K562 (cell line): ENCODE measurements around the gene ROBO1. TPM values are rescaled to one million over a fixed set of nuclear protein-coding genes. Genes with fewer than 3 reads are reported as not detected.

Experiments used
- ATAC-seq: fragments of 200-7000 bp; cut with Tn5 transposase; 3 replicates; pipeline ENCODE4 v1.9.1; 2020; ENCODE audit warnings: moderate library complexity
- BruUV-seq: library from RNA; stranded (reverse); fragments of 400-500 nt; replicated peaks from 2 replicates; lab custom pipeline; 2021; lab: Mats Ljungman, UMichigan
- CTCF ChIA-PET: fragments of 300-600 bp; formaldehyde crosslinking; extraction: SDS; loops from one replicate; lab custom pipeline; 2021; ENCODE audit warnings: low intra/inter-chr PET ratio; lab: Yijun Ruan, JAX
- POLR2A ChIA-PET: fragments of 300-600, 350-650 bp; sonication (Branson Sonifier 250); formaldehyde crosslinking; extraction: SDS; loops from one replicate; lab custom pipeline; 2021; ENCODE audit warnings: antibody characterized with exemption, inconsistent platforms; lab: Yijun Ruan, JAX
- DNase-seq, 4 experiments: peaks; one replicate each; pipeline versions ENCODE4 v3.0.0 to v3.0.0-alpha.2; 2011 to 2018; ENCODE audit warnings: low spot score in 3 of 4, mixed read lengths in 3 of 4; ENCODE audit errors: extremely low read depth in 1 of 4
- FAIRE-seq: peaks from 2 replicates; lab custom pipeline; 2011; peaks lifted over from hg19 to GRCh38; lab: Jason Lieb, UNC
- H2AFZ ChIP-seq: 2 replicates; pipeline ENCODE4 v1.6.0; 2011; ENCODE audit warnings: low read depth, low read length, control low read depth, inconsistent platforms
- H3K27ac ChIP-seq: fragments of 200-600 bp; 3 replicates; pipeline ENCODE4 v1.8.0; 2011; ENCODE audit warnings: low read depth, mild to moderate bottlenecking, control low read depth, inconsistent platforms, low read length, moderate library complexity, mixed read lengths; ENCODE audit errors: extremely low read depth
- H3K27me3 ChIP-seq, 2 experiments: fragments of 300-600 bp in 1 of 2; 2 replicates in 1 of 2; 3 replicates in 1 of 2; pipeline versions ENCODE4 v1.6.0 to v1.8.0; 2011; ENCODE audit warnings: inconsistent platforms in 2 of 2, low read length in 2 of 2, mild to moderate bottlenecking in 1 of 2, mixed read lengths in 1 of 2, moderate library complexity in 1 of 2; ENCODE audit not compliant: control insufficient read depth in 2 of 2, insufficient read depth in 2 of 2
- H3K36me3 ChIP-seq: fragments of 300-600 bp; 3 replicates; pipeline ENCODE4 v1.8.0; 2011; ENCODE audit warnings: mild to moderate bottlenecking, low read length, inconsistent platforms; ENCODE audit not compliant: control insufficient read depth, insufficient read depth
- H3K4me1 ChIP-seq, 2 experiments: fragments of 200-600 bp in 1 of 2; replicated peaks in 1 of 2; 2 replicates in 1 of 2; 3 replicates in 1 of 2; pipeline versions ENCODE4 v1.5.1 to v1.8.0; 2011; ENCODE audit warnings: inconsistent platforms in 2 of 2, low read length in 2 of 2, mild to moderate bottlenecking in 1 of 2, mixed read lengths in 1 of 2, moderate library complexity in 1 of 2; ENCODE audit not compliant: control insufficient read depth in 2 of 2, insufficient read depth in 2 of 2
- H3K4me2 ChIP-seq: 2 replicates; pipeline ENCODE4 v1.6.1; 2011; ENCODE audit warnings: low read length, control low read depth, inconsistent platforms, mixed read lengths; ENCODE audit not compliant: insufficient read depth
- H3K4me3 ChIP-seq: fragments of 200-600 bp; sonication (generic), shearing (Covaris generic); 2 replicates; pipeline ENCODE4 v1.5.1; 2016; ENCODE audit warnings: control low read depth, inconsistent platforms
- H3K79me2 ChIP-seq: fragments of 200-600 bp; 3 replicates; pipeline ENCODE4 v1.8.0; 2011; ENCODE audit warnings: low read length, inconsistent platforms; ENCODE audit not compliant: control insufficient read depth, insufficient read depth
- H3K9ac ChIP-seq, 2 experiments: 2 replicates each; pipeline versions ENCODE4 v1.6.0 to v1.6.1; 2011; ENCODE audit warnings: low read depth in 2 of 2, low read length in 2 of 2, control low read depth in 1 of 2, inconsistent platforms in 1 of 2, mild to moderate bottlenecking in 1 of 2, mixed read lengths in 1 of 2; ENCODE audit not compliant: insufficient read depth in 1 of 2
- H3K9me1 ChIP-seq: one replicate; pipeline ENCODE4 v1.6.0; 2011; ENCODE audit warnings: inconsistent platforms, mild to moderate bottlenecking, low read length, moderate library complexity; ENCODE audit not compliant: control insufficient read depth, insufficient read depth
- H3K9me3 ChIP-seq: replicated peaks from 2 replicates; pipeline ENCODE4 v1.5.1; 2011; ENCODE audit warnings: low read depth, low read length, inconsistent platforms; ENCODE audit not compliant: control insufficient read depth, insufficient read depth
- H4K20me1 ChIP-seq: replicated peaks from 2 replicates; pipeline ENCODE4 v1.6.1; 2011; ENCODE audit warnings: low read length, inconsistent platforms, mixed read lengths; ENCODE audit not compliant: control insufficient read depth, insufficient read depth
- ATF1 ChIP-seq, 2 experiments: fragments of 450-650 bp in 1 of 2; IDR thresholded peaks; 2 replicates each; pipeline ENCODE4 v1.6.1; 2016; ENCODE audit warnings: missing compliant biosample characterization in 1 of 2, missing genetic modification characterization in 1 of 2
- BCL6 ChIP-seq: fragments of 250-450 bp; sonication (Bioruptor Pico); IDR thresholded peaks from 2 replicates; pipeline ENCODE4 v1.4.0; 2020
- ESRRB ChIP-seq: fragments of 250-450 bp; sonication (Bioruptor Pico); IDR thresholded peaks from 2 replicates; pipeline ENCODE4 v1.5.0; 2020; ENCODE audit warnings: mild to moderate bottlenecking, moderate library complexity, borderline replicate concordance
- MBD2 ChIP-seq: sonication (generic); IDR thresholded peaks from 2 replicates; pipeline ENCODE4 v1.6.1; 2016; ENCODE audit warnings: low read depth, borderline replicate concordance
- ZNF133 ChIP-seq: fragments of 250-450 bp; sonication (Bioruptor Pico); IDR thresholded peaks from 2 replicates; pipeline ENCODE4 v1.4.0; 2020; ENCODE audit warnings: mild to moderate bottlenecking
- WGBS: fragments of 100-300 bp; shearing (Covaris generic); methylation state at CpG from one replicate; pipeline ENCODE4 v1.1.6; 2016; ENCODE audit warnings: low coverage, mixed read lengths; ENCODE audit not compliant: insufficient coverage; ENCODE audit errors: missing lambda C conversion rate; 5-methylcytosine and 5-hydroxymethylcytosine counted together
- in situ Hi-C: fragments of 300-500 bp; cut with MboI; formaldehyde crosslinking; loops from 4 replicates; pipeline ENCODE4 v1.15.0; 2018; ENCODE audit warnings: inconsistent platforms, mixed read lengths
- intact Hi-C: fragments of 100-400 bp; cut with micrococcal nuclease; formaldehyde crosslinking; loops from 2 replicates; pipeline ENCODE4 v1.14.2; 2022
- polyA plus RNA-seq, 8 experiments: library from polyadenylated mRNA; depleted of rRNA in 4 of 8; stranded (reverse) in 5 of 8; unstranded in 3 of 8; fragments of >200 nt; fragmentation: Nextera tagmentation in 2 of 8; fragmentation: Illumina TruSeq in 1 of 8; extraction: Ambion mirVana in 2 of 8; extraction: Trizol in 1 of 8; gene quantifications; 2 replicates each; pipeline versions ENCODE4 v1.2.1 to v1.2.3, GENCODE V29; 2011 to 2014; ENCODE audit warnings: inconsistent platforms in 1 of 8, missing spikeins in 1 of 8
- total RNA-seq, 7 experiments: library from RNA; depleted of rRNA in 6 of 7; stranded (reverse); fragments of >200 nt in 6 of 7; fragmentation: Illumina TruSeq in 2 of 7; extraction: Trizol in 2 of 7; gene quantifications; 2 replicates each; pipeline versions ENCODE4 v1.2.1 to v1.2.3, GENCODE V29; 2011 to 2021; ENCODE audit warnings: low replicate concordance in 1 of 7
- TF ChIP-seq, protein P1 (sequence below): sonication (generic); formaldehyde crosslinking; IDR thresholded peaks from 2 replicates; pipeline ENCODE4 v1.8.0; 2022; ENCODE audit warnings: mild to moderate bottlenecking, missing genetic modification reagents

The ROBO1 gene
- total and polyA plus RNA-seq, 9 of the 15 experiments (the other 6 are each of a cell fraction or from before 2014, with no cell fraction given), result 0.01 to 0.53 (median 0.17) TPM; not detected in 5

- TF ChIP-seq, protein P1, sequence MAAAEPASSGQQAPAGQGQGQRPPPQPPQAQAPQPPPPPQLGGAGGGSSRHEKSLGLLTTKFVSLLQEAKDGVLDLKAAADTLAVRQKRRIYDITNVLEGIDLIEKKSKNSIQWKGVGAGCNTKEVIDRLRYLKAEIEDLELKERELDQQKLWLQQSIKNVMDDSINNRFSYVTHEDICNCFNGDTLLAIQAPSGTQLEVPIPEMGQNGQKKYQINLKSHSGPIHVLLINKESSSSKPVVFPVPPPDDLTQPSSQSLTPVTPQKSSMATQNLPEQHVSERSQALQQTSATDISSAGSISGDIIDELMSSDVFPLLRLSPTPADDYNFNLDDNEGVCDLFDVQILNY (CRISPR knock-in tag), result no peak
Observed at GRCh38 chr3:78707609-78708008, 1060.2 kb downstream of the ROBO1 start (continued).

DNA sequence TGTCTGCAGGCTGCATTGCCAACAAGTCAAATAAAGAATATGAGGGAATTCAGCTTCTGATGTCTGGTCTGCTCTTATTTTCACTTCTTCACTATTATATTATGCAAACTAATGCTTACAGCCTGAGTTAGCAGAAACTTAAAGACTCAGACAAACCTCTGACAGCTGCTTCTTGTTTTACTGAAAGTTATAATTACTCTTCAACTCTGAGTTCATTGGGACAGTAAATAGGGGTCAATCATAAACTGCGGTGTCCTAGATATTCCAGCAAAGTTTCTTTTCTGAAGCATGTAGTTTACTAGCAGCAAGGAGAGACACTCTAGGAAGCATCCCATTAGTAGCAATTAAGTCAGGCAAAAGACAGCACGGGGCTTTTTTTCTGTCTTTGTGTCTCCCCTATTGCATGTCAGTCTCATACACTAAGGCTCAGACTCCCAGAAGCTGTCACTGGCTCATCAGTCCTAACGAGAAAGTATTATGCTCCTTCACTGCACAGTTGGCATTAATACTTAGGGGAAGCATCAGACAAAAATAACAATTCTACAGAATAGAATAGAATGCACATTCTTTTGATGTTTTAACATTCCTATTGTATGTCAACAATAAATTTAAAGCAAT is 1060.8 kb downstream of the ROBO1 start:
- 3% methylated on average over 3 of the region's 3 CpGs for WGBS
- H3K27me3 ChIP-seq, result no peaks in the 10 kb centered on the region
- H3K9me3 ChIP-seq, result no peaks in the 10 kb centered on the region
- H3K9me1 ChIP-seq, result no peaks in the 10 kb centered on the region
- H3K4me2 ChIP-seq, result no peak overlapping the region
- H3K4me1 ChIP-seq, result no peaks in the 10 kb centered on the region
- BruUV-seq, result no TSS peak
- ChIA-PET CTCF (no interaction called here), POLR2A (no interaction called here)
- H4K20me1 ChIP-seq, result no peaks in the 10 kb centered on the region
- no peak overlapping the region for H2AFZ ChIP-seq
- TF ChIP-seq ATF1 (CRISPR knock-in tag; IDR thresholded peaks at IDR 0.05) (no peak), ATF1 (tag; IDR thresholded peaks at IDR 0.05) (no peak), ESRRB (CRISPR knock-in tag) (no peak), BCL6 (CRISPR knock-in tag) (no peak), MBD2 (no peak), ZNF133 (no peak)
- no peak overlapping the region for H3K9ac ChIP-seq
- no peaks in the 10 kb centered on the region for H3K36me3 ChIP-seq
- in situ Hi-C loops (no loop called here), intact Hi-C loops (no loop called here)
- H3K4me3 ChIP-seq, result no peak overlapping the region
- no peak overlapping the region for H3K27ac ChIP-seq
- FAIRE-seq (no peak), ATAC-seq (no peak), DNase-seq (no peak)
- no peaks in the 10 kb centered on the region for H3K79me2 ChIP-seq
